Measurements from ENCODE around the gene KIR2DL3.

KIR2DL3 gene

DNA sequence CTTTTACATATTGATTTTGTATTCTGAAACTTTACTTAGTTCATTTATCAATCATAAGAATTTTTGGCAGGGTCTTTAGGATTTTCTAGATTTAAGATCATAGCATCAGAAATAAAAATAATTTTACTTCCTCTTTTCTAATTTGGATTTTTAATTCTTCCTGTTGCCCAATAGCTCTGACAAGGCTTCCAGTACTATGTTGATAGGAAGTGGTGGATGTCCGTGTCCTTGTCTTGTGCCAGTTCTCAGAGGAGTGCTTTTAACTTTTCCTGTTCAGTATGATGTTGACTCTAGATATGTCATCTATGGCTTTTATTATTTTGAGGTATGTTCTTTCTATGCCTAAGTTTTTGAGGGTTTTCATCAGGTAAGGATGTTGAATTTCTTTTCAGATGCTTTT lies 57.4 kb downstream of the KIR2DL3 start:
- DNase-seq: peak in 1 of 2 donors; percentile 57
